Lung (tissue), 12 donors: ENCODE results near the gene OR6N1. TPM values are rescaled to one million over a fixed set of nuclear protein-coding genes. Genes with fewer than 3 reads are reported as not detected.

ENCODE experiments used
- ATAC-seq: fragments of 200-7000 bp; cut with Tn5 transposase; one replicate; pipeline ENCODE4 v1.9.1; 2020; ENCODE audit warnings: moderate number of reproducible peaks; ENCODE audit not compliant: insufficient read depth, low FRiP score
- DNase-seq, 3 donors: peaks; one replicate each; pipeline ENCODE4 v3.0.0-alpha.2; 2013 to 2017
- H3K27ac ChIP-seq, 2 donors: one replicate each; pipeline ENCODE4 v1.5.1; 2013; ENCODE audit warnings: mild to moderate bottlenecking in 2 of 2, moderate library complexity in 2 of 2, control low read depth in 1 of 2, inconsistent platforms in 1 of 2, low read depth in 1 of 2, low read length in 1 of 2
- H3K27me3 ChIP-seq, 3 donors: one replicate each; pipeline ENCODE4 v1.5.1; 2013; ENCODE audit warnings: low read length in 2 of 3; ENCODE audit not compliant: control insufficient read depth in 3 of 3, insufficient read depth in 3 of 3
- H3K36me3 ChIP-seq, 4 donors: one replicate each; pipeline ENCODE4 v1.5.1; 2013; ENCODE audit warnings: low read length in 4 of 4, mild to moderate bottlenecking in 1 of 4, moderate library complexity in 1 of 4; ENCODE audit not compliant: control insufficient read depth in 4 of 4, insufficient read depth in 4 of 4
- H3K4me1 ChIP-seq, 5 donors: one replicate each; pipeline ENCODE4 v1.5.1; 2013; ENCODE audit warnings: low read length in 5 of 5, mild to moderate bottlenecking in 2 of 5, moderate library complexity in 1 of 5; ENCODE audit not compliant: control insufficient read depth in 5 of 5, insufficient read depth in 5 of 5
- H3K4me3 ChIP-seq: one replicate; pipeline ENCODE4 v1.5.1; 2013; ENCODE audit warnings: mild to moderate bottlenecking, control low read depth, moderate library complexity
- H3K9ac ChIP-seq, 2 donors: one replicate each; pipeline ENCODE4 v1.5.1; 2013; ENCODE audit warnings: low read length in 2 of 2, control low read depth in 1 of 2; ENCODE audit not compliant: insufficient read depth in 1 of 2
- H3K9me3 ChIP-seq, 4 donors: one replicate each; pipeline ENCODE4 v1.5.1; 2013; ENCODE audit warnings: low read length in 3 of 4, mild to moderate bottlenecking in 1 of 4, moderate library complexity in 1 of 4; ENCODE audit not compliant: control insufficient read depth in 4 of 4, insufficient read depth in 3 of 4
- CTCF ChIP-seq: IDR thresholded peaks from 2 replicates; pipeline ENCODE4 v1.5.1; 2012; ENCODE audit warnings: mild to moderate bottlenecking; ENCODE audit errors: control extremely low read depth, extremely low read depth
- WGBS, 2 donors: extraction: QIAGEN DNeasy Blood & Tissue Kit; methylation state at CpG; one replicate each; pipeline ENCODE4 v1.1.7; 2013; 5-methylcytosine and 5-hydroxymethylcytosine counted together
- polyA plus RNA-seq, 2 donors: library from polyadenylated mRNA; stranded (reverse); fragments of 200-250 nt; gene quantifications; one replicate each; pipeline ENCODE4 v1.2.1, GENCODE V29; 2013
- total RNA-seq, 2 donors: library from RNA; depleted of rRNA in 1 of 2; stranded (reverse); fragments of >200 nt in 1 of 2; gene quantifications; one replicate each; pipeline ENCODE4 v1.2.1, GENCODE V29; 2014 to 2021
- donor health status: control.
- donor health status: control.
- donor health status: Bipolar disorder and iron deficiency.
- donor health status: healthy.
- donor health status: DM: yes; HTN: yes; CAD: no.

Gene OR6N1
- total and polyA plus RNA-seq, 4 donors = 0.80 to 8.7 TPM; not detected in 2

DNA sequence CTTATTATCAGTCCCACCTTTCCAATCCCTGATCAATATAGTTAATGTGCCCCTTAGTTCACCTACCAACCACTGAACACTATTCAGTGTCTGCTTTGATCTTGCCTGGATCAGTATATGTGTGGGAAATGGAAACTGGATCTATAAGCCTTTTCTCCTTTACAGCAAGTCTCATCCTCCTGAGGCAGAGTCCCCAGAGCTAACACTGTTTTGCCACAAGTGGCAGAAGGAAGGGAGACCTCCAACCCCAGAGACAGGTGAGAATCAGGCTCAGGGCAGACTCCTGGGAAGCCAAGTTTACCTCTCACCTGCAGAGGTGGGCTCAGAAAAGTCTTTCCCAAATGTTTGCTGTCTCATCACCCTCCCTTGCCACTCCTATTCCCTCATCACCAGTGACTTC is 9.1 kb upstream of the OR6N1 start, which contains the start of gene OR6N2:
Gene OR6N2 (minus strand): TSS at position 101 of the 400 bp plus-strand sequence. CDS start 3,569 bp downstream, outside the sequence.
- no peak for TF ChIP-seq CTCF
- DNase-seq (no peak), ATAC-seq (no peak)
- Histone ChIP-seq H3K4me1 (no peaks in the 10 kb centered on the region), H3K36me3 (no peaks in the 10 kb centered on the region), H3K27me3 (no peaks in the 10 kb centered on the region), H3K27ac (no peak within 1 kb of the TSS), H3K4me3 (no peak within 1 kb of the TSS), H3K9ac (no peak within 1 kb of the TSS), H3K9me3 (no peaks in the 10 kb centered on the region)

DNA sequence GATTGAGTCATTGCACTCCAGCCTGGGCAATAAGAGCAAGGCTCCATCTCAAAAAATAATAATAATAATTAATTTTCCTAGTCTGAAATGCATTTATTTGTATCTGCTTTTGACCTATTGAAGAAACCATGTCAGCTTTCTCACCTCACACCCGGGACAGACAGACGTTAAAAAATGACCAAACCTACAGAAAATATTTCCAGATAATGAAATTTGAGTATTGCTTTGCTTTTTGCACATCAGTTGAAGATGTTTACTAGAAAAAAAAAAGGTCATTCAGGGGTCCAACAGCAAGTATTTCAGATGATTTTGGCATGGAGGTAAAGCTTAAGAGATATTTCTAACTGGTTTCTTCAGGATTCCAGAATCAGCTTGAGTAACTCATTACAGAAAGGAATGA is 17.6 kb downstream of the OR6N1 start, which contains the start of gene OR6K6:
Gene OR6K6 (plus strand): TSS at position 301 of the 400 bp plus-strand sequence. CDS start 168 bp downstream, outside the sequence.
- H3K36me3 ChIP-seq = no peaks in the 10 kb centered on the region
- DNase-seq (no peak), ATAC-seq (no peak)
- H3K4me1 ChIP-seq = no peaks in the 10 kb centered on the region
- no peak for TF ChIP-seq CTCF
- WGBS, 2 donors = 76 to 84% methylated on average over 2 of the region's 2 CpGs
- H3K27me3 ChIP-seq = no peaks in the 10 kb centered on the region
- no peaks in the 10 kb centered on the region for H3K9me3 ChIP-seq
- H3K27ac ChIP-seq = no peak within 1 kb of the TSS
- H3K4me3 ChIP-seq = no peak within 1 kb of the TSS
- no peak within 1 kb of the TSS for H3K9ac ChIP-seq

DNA sequence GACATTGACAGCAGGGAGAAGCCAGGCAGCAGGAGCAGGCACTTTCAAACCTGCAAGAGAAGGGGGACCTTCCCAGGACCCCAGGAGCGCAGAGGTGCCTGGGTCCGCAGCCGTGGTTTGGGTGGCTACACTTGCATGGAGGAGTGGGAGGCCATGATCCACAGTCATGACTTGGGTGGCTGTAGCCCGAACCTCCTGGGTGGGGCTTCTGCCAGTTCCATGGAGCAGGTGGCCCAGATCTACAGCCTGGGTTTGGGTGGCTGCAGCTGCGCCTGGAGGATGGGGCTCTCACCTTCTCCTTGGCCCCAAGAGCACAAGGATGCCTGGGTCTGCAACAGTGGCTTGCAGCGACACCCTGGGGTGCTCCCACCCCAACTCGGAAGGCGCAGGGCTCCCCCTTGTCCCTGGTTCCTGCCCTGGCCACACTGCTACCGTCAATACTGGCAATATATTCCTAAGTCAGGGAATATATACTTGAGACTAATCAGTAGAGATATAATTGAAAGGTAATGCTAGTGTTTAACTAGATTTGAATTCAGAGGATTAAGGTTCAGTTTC is 19.8 kb downstream of the OR6N1 start:
- ATAC-seq (no peak), DNase-seq (no peak)
- WGBS, 2 donors = 93% methylated on average over 9 of the region's 9 CpGs

More for the DNA sequence above, 19.8 kb downstream of the OR6N1 start:
- Histone ChIP-seq H3K9me3 (no peaks in the 10 kb centered on the region), H3K4me1 (no peaks in the 10 kb centered on the region), H3K27me3 (no peaks in the 10 kb centered on the region), H3K36me3 (no peaks in the 10 kb centered on the region), H3K27ac (no peak overlapping the region), H3K4me3 (no peak overlapping the region), H3K9ac (no peak overlapping the region)
- TF ChIP-seq CTCF = no peak
